Natural killer cell (primary cell): ENCODE data around the gene MLC1. TPM values are rescaled to one million over a fixed set of nuclear protein-coding genes. Genes with fewer than 3 reads are reported as not detected.

Experiments
- ATAC-seq, 3 donors: fragments of 150-1000 bp in 2 of 3; fragments of 200-7000 bp in 1 of 3; cut with Tn5 transposase; 1 replicate in 1 of 3; 2 replicates in 2 of 3; pipeline ENCODE4 v1.10.0; 2021; ENCODE audit warnings: mild to moderate bottlenecking in 2 of 3, moderate library complexity in 2 of 3
- DNase-seq, 2 donors: peaks; one replicate each; pipeline versions ENCODE4 v3.0.0 to v3.0.0-alpha.2; 2013 to 2021; ENCODE audit warnings: mixed read lengths in 1 of 2
- H3K27ac ChIP-seq: one replicate; pipeline ENCODE4 v1.5.1; 2013; ENCODE audit warnings: mild to moderate bottlenecking, low read length
- H3K27me3 ChIP-seq: one replicate; pipeline ENCODE4 v1.6.1; 2013; ENCODE audit warnings: low read length; ENCODE audit not compliant: control insufficient read depth, insufficient read depth
- H3K36me3 ChIP-seq: one replicate; pipeline ENCODE4 v1.6.1; 2013; ENCODE audit warnings: low read length; ENCODE audit not compliant: control insufficient read depth, insufficient read depth
- H3K4me1 ChIP-seq: one replicate; pipeline ENCODE4 v1.6.1; 2013; ENCODE audit warnings: low read length; ENCODE audit not compliant: control insufficient read depth, insufficient read depth
- H3K4me3 ChIP-seq: one replicate; pipeline ENCODE4 v1.5.1; 2013; ENCODE audit warnings: low read length
- H3K9me3 ChIP-seq: one replicate; pipeline ENCODE4 v1.6.1; 2013; ENCODE audit warnings: low read length; ENCODE audit not compliant: control insufficient read depth, insufficient read depth
- H3K27ac Mint-ChIP-seq, 2 donors: one replicate each; pipeline ENCODE4 v1.8.0; 2022; ENCODE audit warnings: mild to moderate bottlenecking in 2 of 2, mixed read lengths in 2 of 2, moderate library complexity in 1 of 2
- H3K27me3 Mint-ChIP-seq, 2 donors: one replicate each; pipeline ENCODE4 v1.8.0; 2022; ENCODE audit warnings: low read depth in 2 of 2, mixed read lengths in 2 of 2
- H3K36me3 Mint-ChIP-seq: one replicate; pipeline ENCODE4 v1.8.0; 2022; ENCODE audit warnings: mixed read lengths
- H3K4me1 Mint-ChIP-seq, 2 donors: one replicate each; pipeline ENCODE4 v1.8.0; 2022; ENCODE audit warnings: mixed read lengths in 2 of 2
- H3K4me3 Mint-ChIP-seq: one replicate; pipeline ENCODE4 v1.8.0; 2022; ENCODE audit warnings: mild to moderate bottlenecking, moderate library complexity, mixed read lengths
- H3K9me3 Mint-ChIP-seq, 2 donors: one replicate each; pipeline ENCODE4 v1.8.0; 2022; ENCODE audit warnings: mixed read lengths in 2 of 2
- CTCF ChIP-seq: fragments of 200-600 bp; IDR thresholded peaks from one replicate; pipeline ENCODE4 v1.8.0; 2022; ENCODE audit warnings: antibody characterized with exemption
- WGBS: methylation state at CpG from one replicate; pipeline ENCODE4 v1.1.7; 2013; ENCODE audit warnings: missing lambda C conversion rate; ENCODE audit not compliant: insufficient coverage; 5-methylcytosine and 5-hydroxymethylcytosine counted together
- intact Hi-C: fragments of 100-400 bp; cut with micrococcal nuclease; formaldehyde crosslinking; loops from one replicate; pipeline ENCODE4 v1.14.2; 2022
- total RNA-seq, 4 donors: library from RNA; stranded (reverse); fragments of 120-200 nt in 1 of 4; gene quantifications; one replicate each; pipeline versions ENCODE4 v1.2.3 to v1.2.4, GENCODE V29; 2013 to 2022

MLC1 gene
- total RNA-seq, 3 donors from 2014 or later (not counting 1 experiment from before 2014, with no cell fraction given): 67.7 to 96.1 (median 73.7) TPM

- peaks cover 13 to 30% of the 10 kb centered on the region in 2 donors for H3K4me1 Mint-ChIP-seq
- Histone ChIP-seq H3K36me3 (no peaks in the 10 kb centered on the region), H3K27me3 (peaks cover 4% of the 10 kb centered on the region), H3K4me1 (peaks cover 50% of the 10 kb centered on the region), H3K4me3 (no peak overlapping the region), H3K27ac (no peak overlapping the region), H3K9me3 (no peaks in the 10 kb centered on the region)
- WGBS: 54% methylated on average over 20 of the region's 20 CpGs
- H3K36me3 Mint-ChIP-seq: no peaks in the 10 kb centered on the region
- no peak overlapping the region for H3K4me3 Mint-ChIP-seq
- intact Hi-C loops: no loop called here
- ATAC-seq (peak in 1 of 3 donors; percentile 20), DNase-seq (no peak)
- H3K27me3 Mint-ChIP-seq: peaks cover 7 to 25% of the 10 kb centered on the region in 2 donors
- H3K9me3 Mint-ChIP-seq: no peaks in the 10 kb centered on the region
- no peak for TF ChIP-seq CTCF
- no peak overlapping the region for H3K27ac Mint-ChIP-seq
Observed at GRCh38 chr22:50016308-50016987, 68.8 kb downstream of the MLC1 start.

GRCh38 chr22:50015451-50016307, 69.5 kb downstream of the MLC1 start:
- H3K36me3 Mint-ChIP-seq: no peaks in the 10 kb centered on the region
- no peak overlapping the region for H3K4me3 Mint-ChIP-seq
- 60% methylated on average over 24 of the region's 30 CpGs for WGBS
- H3K27me3 Mint-ChIP-seq: peaks cover 9 to 29% of the 10 kb centered on the region in 2 donors
- DNase-seq (no peak), ATAC-seq (no peak)
- TF ChIP-seq CTCF: no peak
- intact Hi-C loops: no loop called here
- no peak overlapping the region for H3K27ac ChIP-seq
- H3K36me3 ChIP-seq: no peaks in the 10 kb centered on the region
- H3K27me3 ChIP-seq: peaks cover 7% of the 10 kb centered on the region
- H3K9me3 ChIP-seq: no peaks in the 10 kb centered on the region
- H3K4me1 ChIP-seq: peaks cover 57% of the 10 kb centered on the region
- H3K4me3 ChIP-seq: no peak overlapping the region
- peaks cover 13 to 33% of the 10 kb centered on the region in 2 donors for H3K4me1 Mint-ChIP-seq
- no peaks in the 10 kb centered on the region for H3K9me3 Mint-ChIP-seq
- no peak overlapping the region for H3K27ac Mint-ChIP-seq

- H3K4me3 ChIP-seq: no peak overlapping the region
- H3K27me3 Mint-ChIP-seq: peaks cover 9 to 29% of the 10 kb centered on the region in 2 donors
- no peaks in the 10 kb centered on the region for H3K9me3 ChIP-seq
- no peak for TF ChIP-seq CTCF
- intact Hi-C loops: no loop called here
- no peaks in the 10 kb centered on the region for H3K36me3 Mint-ChIP-seq
- 5% methylated on average over 91 of the region's 91 CpGs for WGBS
- peaks cover 10% of the 10 kb centered on the region for H3K27me3 ChIP-seq
- no peaks in the 10 kb centered on the region for H3K36me3 ChIP-seq
- peak in 1 of 2 donors; percentile 50 for DNase-seq
- H3K4me1 Mint-ChIP-seq: peaks cover 13 to 33% of the 10 kb centered on the region in 2 donors
- H3K27ac Mint-ChIP-seq: no peak overlapping the region
- H3K27ac ChIP-seq: no peak overlapping the region
- no peak for ATAC-seq
- peaks cover 61% of the 10 kb centered on the region for H3K4me1 ChIP-seq
- no peaks in the 10 kb centered on the region for H3K9me3 Mint-ChIP-seq
- no peak overlapping the region for H3K4me3 Mint-ChIP-seq
Observed at GRCh38 chr22:50014655-50015401, 70.4 kb downstream of the MLC1 start.
